Measurements from ENCODE around the gene ADNP2.

- TF ChIP-seq CTCF (IDR thresholded peaks at IDR 0.05), result no peak
- TF ChIP-seq EZH2 (IDR thresholded peaks at IDR 0.05; ENCODE audit: borderline replicate concordance, insufficient read depth, low read depth, low read length, poor library complexity, severe bottlenecking), result no peak
These were observed 75.2 kb downstream of the ADNP2 start for GRCh38 chr18:80184243-80184772.

Measured in B cell (primary cell).